ENCODE data around the gene SIGLEC1. TPM values are rescaled to one million over a fixed set of nuclear protein-coding genes. Genes with fewer than 3 reads are reported as not detected.

The SIGLEC1 gene
- total RNA-seq, 2 donors from 2014 or later = 12.2 to 45.5 TPM

DNA sequence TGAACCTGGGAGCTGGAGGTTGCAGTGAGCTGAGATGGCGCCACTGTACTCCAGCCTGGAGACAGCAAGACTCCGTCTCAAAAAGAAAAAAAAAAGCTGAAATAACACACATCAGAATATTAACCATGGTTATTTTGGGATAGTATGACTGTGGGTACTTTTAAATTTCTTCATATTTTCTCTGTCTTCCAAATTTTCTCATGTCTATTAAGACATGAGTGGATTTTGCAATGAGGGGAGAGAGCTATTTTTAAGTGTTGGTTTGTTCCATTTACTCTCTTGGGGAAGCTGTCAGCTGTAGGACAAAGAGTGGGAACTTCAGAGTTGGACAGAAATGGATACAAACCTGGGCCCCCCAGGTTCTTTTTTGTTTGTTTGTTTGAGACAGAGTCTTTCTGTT, 44.9 kb upstream of the SIGLEC1 start:
- TF ChIP-seq, protein P1, sequence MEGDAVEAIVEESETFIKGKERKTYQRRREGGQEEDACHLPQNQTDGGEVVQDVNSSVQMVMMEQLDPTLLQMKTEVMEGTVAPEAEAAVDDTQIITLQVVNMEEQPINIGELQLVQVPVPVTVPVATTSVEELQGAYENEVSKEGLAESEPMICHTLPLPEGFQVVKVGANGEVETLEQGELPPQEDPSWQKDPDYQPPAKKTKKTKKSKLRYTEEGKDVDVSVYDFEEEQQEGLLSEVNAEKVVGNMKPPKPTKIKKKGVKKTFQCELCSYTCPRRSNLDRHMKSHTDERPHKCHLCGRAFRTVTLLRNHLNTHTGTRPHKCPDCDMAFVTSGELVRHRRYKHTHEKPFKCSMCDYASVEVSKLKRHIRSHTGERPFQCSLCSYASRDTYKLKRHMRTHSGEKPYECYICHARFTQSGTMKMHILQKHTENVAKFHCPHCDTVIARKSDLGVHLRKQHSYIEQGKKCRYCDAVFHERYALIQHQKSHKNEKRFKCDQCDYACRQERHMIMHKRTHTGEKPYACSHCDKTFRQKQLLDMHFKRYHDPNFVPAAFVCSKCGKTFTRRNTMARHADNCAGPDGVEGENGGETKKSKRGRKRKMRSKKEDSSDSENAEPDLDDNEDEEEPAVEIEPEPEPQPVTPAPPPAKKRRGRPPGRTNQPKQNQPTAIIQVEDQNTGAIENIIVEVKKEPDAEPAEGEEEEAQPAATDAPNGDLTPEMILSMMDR (IDR thresholded peaks at IDR 0.05) = no peak
- H3K9me3 ChIP-seq = no peaks in the 10 kb centered on the region
- no peak overlapping the region for H3K27ac ChIP-seq
- ATAC-seq (ENCODE audit: insufficient number of reproducible peaks, low FRiP score, low read depth) = no peak
- no peaks in the 10 kb centered on the region for H3K27me3 ChIP-seq (replicated peaks; ENCODE audit: insufficient read depth)
- H3K36me3 ChIP-seq = no peaks in the 10 kb centered on the region
- no peak overlapping the region for H3K4me3 ChIP-seq
- H3K4me1 ChIP-seq (ENCODE audit: control insufficient read depth in 1 of 2, low read depth in 2 of 2) = peaks cover 0 to 3% of the 10 kb centered on the region in 2 donors
- DNase-seq (ENCODE audit: low spot score) = no peak

DNA sequence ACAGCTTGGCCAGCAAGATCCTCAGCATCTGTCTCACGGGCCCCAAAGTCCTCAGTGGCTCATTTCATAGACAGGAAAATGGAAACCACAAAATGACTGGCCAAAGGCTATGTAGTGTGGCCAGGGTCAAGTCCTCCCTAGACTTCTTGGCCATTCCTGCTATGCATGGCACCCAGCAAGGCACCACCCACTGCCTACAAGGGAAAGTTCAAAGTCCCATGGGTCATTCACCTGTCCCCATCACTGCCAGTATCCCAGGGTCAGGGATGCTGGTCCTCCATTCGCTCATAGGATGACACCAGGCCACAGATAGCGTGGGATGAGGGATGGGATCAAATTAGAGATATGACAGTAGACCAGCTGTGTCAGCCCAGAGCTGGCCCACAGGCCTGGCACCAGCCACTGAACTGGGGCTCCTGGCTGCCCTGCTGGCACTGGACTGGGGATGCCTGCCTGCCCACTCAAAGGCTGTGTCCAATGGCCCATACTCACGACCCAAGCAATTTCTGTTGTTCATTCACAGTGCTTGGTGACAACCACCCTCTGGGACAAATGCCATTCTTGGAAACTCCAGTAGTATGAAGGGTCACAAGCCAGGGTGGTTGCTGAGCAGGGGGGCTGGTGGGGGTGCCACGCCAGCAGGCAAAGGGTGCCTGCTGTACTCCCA, 43.5 kb upstream of the SIGLEC1 start:
- H3K27ac ChIP-seq = no peak overlapping the region
- H3K36me3 ChIP-seq = no peaks in the 10 kb centered on the region
- no peaks in the 10 kb centered on the region for H3K9me3 ChIP-seq
- no peak overlapping the region for H3K4me3 ChIP-seq
- H3K4me1 ChIP-seq (ENCODE audit: control insufficient read depth in 1 of 2, low read depth in 2 of 2) = peaks cover 0 to 13% of the 10 kb centered on the region in 2 donors
- TF ChIP-seq, protein P1 (IDR thresholded peaks at IDR 0.05) = no peak
- DNase-seq (ENCODE audit: low spot score) (no peak), ATAC-seq (ENCODE audit: insufficient number of reproducible peaks, low FRiP score, low read depth) (no peak)
- no peaks in the 10 kb centered on the region for H3K27me3 ChIP-seq (replicated peaks; ENCODE audit: insufficient read depth)

DNA sequence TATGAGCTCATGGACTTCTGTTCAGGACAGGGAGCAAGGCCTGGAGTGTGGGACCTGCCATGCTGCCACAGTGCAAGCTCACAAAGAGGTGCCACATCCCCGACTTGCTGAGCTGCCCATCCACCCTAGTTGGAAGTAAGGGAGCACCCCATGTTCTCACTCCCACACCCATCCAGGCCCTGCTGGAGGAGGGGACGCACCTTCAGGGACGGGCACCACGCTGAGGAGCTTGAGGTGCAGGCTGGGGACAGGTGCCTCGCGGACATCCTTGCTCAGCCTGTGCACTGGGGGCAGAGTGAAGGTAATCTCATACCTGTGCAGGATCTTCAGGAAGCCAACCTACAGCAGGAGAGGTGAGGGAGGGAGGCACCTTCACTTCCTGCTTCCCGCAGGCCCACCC, 42.9 kb upstream of the SIGLEC1 start:
- Histone ChIP-seq H3K36me3 (no peaks in the 10 kb centered on the region), H3K27me3 (replicated peaks; ENCODE audit: insufficient read depth) (no peaks in the 10 kb centered on the region), H3K27ac (no peak overlapping the region), H3K9me3 (no peaks in the 10 kb centered on the region), H3K4me3 (no peak overlapping the region), H3K4me1 (ENCODE audit: control insufficient read depth in 1 of 2, low read depth in 2 of 2) (peaks cover 0 to 13% of the 10 kb centered on the region in 2 donors)
- TF ChIP-seq, protein P1 (IDR thresholded peaks at IDR 0.05) = no peak
- no peak for DNase-seq (ENCODE audit: low spot score)
- no peak for ATAC-seq (ENCODE audit: insufficient number of reproducible peaks, low FRiP score, low read depth)

DNA sequence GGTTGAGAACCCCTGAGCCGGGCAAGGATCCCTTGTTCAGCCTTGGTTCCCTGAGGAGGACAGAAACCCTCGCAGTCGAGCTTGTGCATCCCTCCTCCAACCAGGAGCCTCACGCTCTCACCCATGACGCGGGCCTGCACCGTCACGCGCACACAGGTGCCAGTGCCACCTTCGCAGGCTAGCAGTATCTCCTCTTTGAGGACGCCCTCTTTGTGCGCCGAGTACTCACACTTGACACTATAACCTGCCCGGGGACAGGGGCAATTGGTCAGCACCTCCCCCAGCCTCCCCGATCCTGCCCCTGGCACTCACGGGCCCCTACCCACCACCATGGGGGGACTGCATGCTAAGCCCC, 41.9 kb upstream of the SIGLEC1 start:
- DNase-seq (ENCODE audit: low spot score) (no peak), ATAC-seq (ENCODE audit: insufficient number of reproducible peaks, low FRiP score, low read depth) (no peak)
- H3K36me3 ChIP-seq = no peaks in the 10 kb centered on the region
- no peaks in the 10 kb centered on the region for H3K27me3 ChIP-seq (replicated peaks; ENCODE audit: insufficient read depth)
- H3K4me1 ChIP-seq (ENCODE audit: control insufficient read depth in 1 of 2, low read depth in 2 of 2) = peaks cover 0 to 23% of the 10 kb centered on the region in 2 donors
- no peak overlapping the region for H3K27ac ChIP-seq
- no peaks in the 10 kb centered on the region for H3K9me3 ChIP-seq
- no peak overlapping the region for H3K4me3 ChIP-seq
- TF ChIP-seq, protein P1 (IDR thresholded peaks at IDR 0.05) = no peak

DNA sequence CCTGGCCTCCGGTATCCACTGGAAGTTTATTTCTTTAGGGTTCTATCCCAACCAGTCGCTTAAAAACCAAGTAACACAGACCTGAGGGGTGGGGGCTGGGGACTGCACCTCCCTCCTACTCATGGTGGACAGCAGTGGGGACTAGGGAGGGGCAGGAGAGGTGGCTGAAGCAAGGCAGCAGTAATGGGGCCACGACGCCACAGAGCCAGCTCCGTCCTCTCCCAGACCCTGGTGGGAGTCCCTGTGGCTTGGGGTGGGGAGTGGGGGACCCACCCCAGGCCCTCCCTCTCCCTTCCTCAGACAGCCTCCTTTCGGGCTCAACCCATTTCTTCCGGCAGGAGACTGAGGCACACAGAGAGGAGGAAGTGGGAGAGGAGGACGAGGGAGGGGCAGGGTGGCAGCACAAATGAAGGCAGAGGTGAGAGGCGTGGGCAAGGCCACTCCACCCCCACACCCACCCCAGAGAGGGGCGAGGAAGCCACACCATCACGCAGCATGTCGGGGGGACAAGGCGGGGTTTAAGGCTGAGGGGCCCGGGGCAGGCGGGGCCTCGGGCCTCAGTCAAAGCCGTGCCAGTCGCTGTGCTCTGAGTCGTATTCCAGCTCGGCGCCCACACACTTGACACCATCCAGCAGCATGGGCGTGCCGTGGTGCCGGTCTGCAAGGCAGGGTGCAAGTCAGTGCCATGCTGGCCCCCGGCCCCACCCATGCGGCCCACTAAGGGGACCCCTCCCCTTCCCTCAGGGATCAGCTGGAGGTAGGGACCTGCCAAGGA, 41.3 kb upstream of the SIGLEC1 start:
- Histone ChIP-seq H3K9me3 (no peaks in the 10 kb centered on the region), H3K4me3 (no peak overlapping the region), H3K36me3 (no peaks in the 10 kb centered on the region), H3K27ac (no peak overlapping the region), H3K4me1 (ENCODE audit: control insufficient read depth in 1 of 2, low read depth in 2 of 2) (peaks cover 0 to 23% of the 10 kb centered on the region in 2 donors), H3K27me3 (replicated peaks; ENCODE audit: insufficient read depth) (no peaks in the 10 kb centered on the region)
- ATAC-seq (ENCODE audit: insufficient number of reproducible peaks, low FRiP score, low read depth) (no peak), DNase-seq (ENCODE audit: low spot score) (no peak)
- TF ChIP-seq, protein P1 (IDR thresholded peaks at IDR 0.05) = no peak
